ENCODE measurements around the gene KRT23. TPM values are rescaled to one million over a fixed set of nuclear protein-coding genes. Genes with fewer than 3 reads are reported as not detected.

The KRT23 gene
- total and polyA plus RNA-seq, 9 of the 15 experiments (the other 6 are each of a cell fraction or from before 2014, with no cell fraction given) = not detected

GRCh38 chr17:40886090-40886489 is 51.4 kb downstream of the KRT23 start (continued):
- no peak for TF ChIP-seq RBBP5 (IDR thresholded peaks at IDR 0.05; ENCODE audit: borderline replicate concordance, insufficient read depth, low read length, poor library complexity, severe bottlenecking)
- TF ChIP-seq, protein P1, sequence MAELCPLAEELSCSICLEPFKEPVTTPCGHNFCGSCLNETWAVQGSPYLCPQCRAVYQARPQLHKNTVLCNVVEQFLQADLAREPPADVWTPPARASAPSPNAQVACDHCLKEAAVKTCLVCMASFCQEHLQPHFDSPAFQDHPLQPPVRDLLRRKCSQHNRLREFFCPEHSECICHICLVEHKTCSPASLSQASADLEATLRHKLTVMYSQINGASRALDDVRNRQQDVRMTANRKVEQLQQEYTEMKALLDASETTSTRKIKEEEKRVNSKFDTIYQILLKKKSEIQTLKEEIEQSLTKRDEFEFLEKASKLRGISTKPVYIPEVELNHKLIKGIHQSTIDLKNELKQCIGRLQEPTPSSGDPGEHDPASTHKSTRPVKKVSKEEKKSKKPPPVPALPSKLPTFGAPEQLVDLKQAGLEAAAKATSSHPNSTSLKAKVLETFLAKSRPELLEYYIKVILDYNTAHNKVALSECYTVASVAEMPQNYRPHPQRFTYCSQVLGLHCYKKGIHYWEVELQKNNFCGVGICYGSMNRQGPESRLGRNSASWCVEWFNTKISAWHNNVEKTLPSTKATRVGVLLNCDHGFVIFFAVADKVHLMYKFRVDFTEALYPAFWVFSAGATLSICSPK (IDR thresholded peaks at IDR 0.05; ENCODE audit: borderline replicate concordance) = no peak

DNA sequence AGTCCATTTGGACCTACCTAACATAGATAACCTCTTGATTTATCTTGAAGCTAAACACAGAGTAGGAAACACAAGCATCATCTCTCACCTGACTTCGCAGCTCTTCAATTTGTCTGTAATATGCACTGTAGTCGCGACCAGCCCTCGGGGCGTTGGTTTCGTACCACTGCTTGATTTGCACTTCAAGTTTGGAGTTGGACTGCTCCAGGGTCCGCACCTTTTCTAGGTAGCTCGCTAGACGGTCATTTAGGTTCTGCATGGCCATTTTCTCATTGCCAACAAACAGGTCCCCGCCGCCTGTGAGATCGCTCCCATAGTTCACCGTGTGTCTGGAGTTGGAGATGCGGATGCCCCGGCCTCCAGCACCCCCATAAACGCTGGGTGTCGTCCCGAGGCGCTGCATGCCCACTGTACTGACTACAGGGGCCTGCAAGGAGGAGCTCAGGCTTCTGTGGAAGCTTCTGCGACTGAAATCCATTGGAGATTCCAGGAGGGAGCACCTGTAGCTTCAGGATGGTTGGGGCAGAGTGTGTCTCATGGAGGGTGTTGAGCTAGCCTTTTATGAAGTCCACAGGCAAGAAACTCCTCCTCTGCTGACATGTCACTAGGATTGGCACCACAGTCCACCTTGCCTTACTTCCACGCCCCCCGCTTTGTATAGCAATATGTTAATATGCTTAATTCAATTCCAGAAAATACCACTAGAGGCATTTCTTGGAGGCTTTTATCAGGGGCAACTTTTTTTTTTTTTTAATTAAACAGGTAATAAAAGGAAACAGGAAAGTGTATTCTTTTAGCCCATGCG is 52.5 kb downstream of the KRT23 start, which contains the start of gene KRT20:
Gene KRT20 (minus strand): TSS at position 535 of the 805 bp plus-strand sequence. CDS start 57 bp downstream, at position 478.
- no TSS peak for BruUV-seq (replicated peaks)
- H2AFZ ChIP-seq (ENCODE audit: low read depth, low read length) = peak within 1 kb of the TSS; percentile 23; the same call in 1 of the 2 replicates
- no peaks in the 10 kb centered on the region for H4K20me1 ChIP-seq (replicated peaks; ENCODE audit: control insufficient read depth, insufficient read depth, low read length)
- DNase-seq (ENCODE audit: extremely low read depth in 1 of 4, low spot score in 3 of 4) = peak in 1 of 4 experiments; percentile 15
- intact Hi-C loops (cut with micrococcal nuclease) = no loop called here
- no peak within 1 kb of the TSS for H3K27ac ChIP-seq (ENCODE audit: extremely low read depth, low read depth, low read length)
- TF ChIP-seq ZNF384 (IDR thresholded peaks at IDR 0.05; ENCODE audit: low read depth, low read length) (peak; percentile 22; the same call in 1 of the 2 replicates), CCAR2 (IDR thresholded peaks at IDR 0.05; ENCODE audit: low read depth, low read length) (peak; percentile 95), CTCF (IDR thresholded peaks at IDR 0.05 in 2 of 3, conservative IDR thresholded peaks at IDR 0.05 in 1 of 3; ENCODE audit: insufficient read depth in 2 of 3, low read depth in 1 of 3, low read length in 3 of 3) (peak in 2 of 3 experiments; percentile 13 to 35; a peak in 2 of 6 replicates), SPI1 (IDR thresholded peaks at IDR 0.05; ENCODE audit: borderline replicate concordance, low read depth, low read length) (no peak)
- H3K9me3 ChIP-seq (replicated peaks; ENCODE audit: control insufficient read depth, insufficient read depth, low read depth, low read length) = no peaks in the 10 kb centered on the region
- H3K27me3 ChIP-seq (ENCODE audit: control insufficient read depth in 2 of 2, insufficient read depth in 2 of 2, low read length in 2 of 2) = peaks cover 11 to 14% of the 10 kb centered on the region in 2 experiments; a peak in 4 of 5 replicates
- H3K4me1 ChIP-seq (replicated peaks in 1 of 2; ENCODE audit: control insufficient read depth in 2 of 2, insufficient read depth in 2 of 2, low read length in 2 of 2) = no peaks in the 10 kb centered on the region
- no peak within 1 kb of the TSS for H3K9ac ChIP-seq (ENCODE audit: insufficient read depth in 1 of 2, low read depth in 2 of 2, low read length in 2 of 2)
- ATAC-seq = peak; percentile 41; the same call in 1 of the 3 replicates
- ChIA-PET POLR2A (interaction anchor here (0.5 to 1.1 kb wide), 5 partner anchors 10 to 368 kb away, joined by 3 to 4 read pairs (median 3); no protein-coding TSS in a partner anchor), CTCF (ENCODE audit: low intra/inter-chr PET ratio) (interaction anchor here (1.1 kb wide), 1 partner anchor 81 kb away, joined by 4 read pairs; no protein-coding TSS in a partner anchor)
- H3K79me2 ChIP-seq (ENCODE audit: control insufficient read depth, insufficient read depth, low read length) = no peaks in the 10 kb centered on the region
- no peak within 1 kb of the TSS for H3K4me3 ChIP-seq
- 0 out of 2 replicates have a peak within 1 kb of the TSS, but pooled peaks have one; percentile 3 for H3K4me2 ChIP-seq (ENCODE audit: insufficient read depth, low read length)
- no peaks in the 10 kb centered on the region for H3K9me1 ChIP-seq (ENCODE audit: control insufficient read depth, insufficient read depth, low read length)
- FAIRE-seq = no peak
- no peaks in the 10 kb centered on the region for H3K36me3 ChIP-seq (ENCODE audit: control insufficient read depth, insufficient read depth, low read length)
- 5% methylated on average over 23 of the region's 23 CpGs for WGBS (ENCODE audit: insufficient coverage, low coverage, missing lambda C conversion rate)
- in situ Hi-C loops (cut with MboI) = no loop called here

All from K562 (cell line).